ENCODE data around the gene MSL3. TPM values are rescaled to one million over a fixed set of nuclear protein-coding genes. Genes with fewer than 3 reads are reported as not detected.

MSL3 gene, protein sequence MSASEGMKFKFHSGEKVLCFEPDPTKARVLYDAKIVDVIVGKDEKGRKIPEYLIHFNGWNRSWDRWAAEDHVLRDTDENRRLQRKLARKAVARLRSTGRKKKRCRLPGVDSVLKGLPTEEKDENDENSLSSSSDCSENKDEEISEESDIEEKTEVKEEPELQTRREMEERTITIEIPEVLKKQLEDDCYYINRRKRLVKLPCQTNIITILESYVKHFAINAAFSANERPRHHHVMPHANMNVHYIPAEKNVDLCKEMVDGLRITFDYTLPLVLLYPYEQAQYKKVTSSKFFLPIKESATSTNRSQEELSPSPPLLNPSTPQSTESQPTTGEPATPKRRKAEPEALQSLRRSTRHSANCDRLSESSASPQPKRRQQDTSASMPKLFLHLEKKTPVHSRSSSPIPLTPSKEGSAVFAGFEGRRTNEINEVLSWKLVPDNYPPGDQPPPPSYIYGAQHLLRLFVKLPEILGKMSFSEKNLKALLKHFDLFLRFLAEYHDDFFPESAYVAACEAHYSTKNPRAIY
- total RNA-seq (2021) (11.3 to 13.4 TPM (median 12.1 TPM) in 3 replicates), Bru-seq, nascent RNA (percentile 65 among the genes with signal in this experiment)
- long read RNA-seq, experiment 1, full-length matches to known transcripts = 41 of 56 reads
- long read RNA-seq, experiment 1, partial matches to known transcripts = 7 of 56 reads
- long read RNA-seq, experiment 1, other reads (novel, unspliced or antisense) = 8 of 56 reads
- long read RNA-seq, experiment 2, transcript MSL3-201 (13 exons, 2,364 nt) = major isoform, 6 of 16 reads
- long read RNA-seq, experiment 2, partial matches to known transcripts = 2 of 16 reads
- long read RNA-seq, experiment 2, other reads (novel, unspliced or antisense) = 6 of 16 reads
- long read RNA-seq, experiment 3, transcript MSL3-201 (13 exons, 2,364 nt) = major isoform, 10 of 21 reads
- long read RNA-seq, experiment 3, partial matches to known transcripts = 1 of 21 reads
- long read RNA-seq, experiment 3, other reads (novel, unspliced or antisense) = 5 of 21 reads

DNA sequence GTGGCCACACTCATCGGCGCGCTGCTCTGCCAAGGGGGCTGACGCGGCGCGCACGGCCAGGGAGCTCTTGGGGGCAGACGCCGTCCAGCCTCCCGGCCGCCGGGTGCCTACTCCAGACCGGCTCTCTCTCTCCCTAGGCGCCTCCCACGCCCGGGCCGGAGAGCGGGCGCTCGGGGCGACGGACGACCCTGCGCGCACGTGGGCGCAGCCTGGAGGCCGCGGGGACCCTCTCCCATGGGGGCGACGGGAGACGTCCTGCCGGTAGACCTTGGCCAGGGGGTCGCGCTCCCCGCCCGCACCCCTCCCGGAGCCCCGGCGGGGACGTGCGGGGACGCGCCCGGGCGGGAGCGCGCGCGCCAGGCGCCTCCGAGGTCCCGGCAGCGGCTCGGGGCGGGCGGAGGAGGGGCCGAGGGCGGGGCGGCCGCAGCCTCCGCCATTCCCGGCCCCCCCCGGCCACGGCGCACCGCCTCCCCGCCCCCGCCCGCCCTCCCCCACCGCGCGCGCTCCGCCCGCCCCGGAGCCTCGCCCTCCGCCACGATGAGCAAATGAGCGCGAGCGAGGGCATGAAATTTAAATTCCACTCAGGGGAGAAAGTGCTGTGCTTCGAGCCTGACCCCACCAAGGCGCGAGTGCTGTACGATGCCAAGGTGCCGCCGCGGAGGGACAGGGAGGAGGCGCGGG, at the start of gene MSL3:
Gene MSL3 (plus strand): TSS at position 519 of the 681 bp plus-strand sequence. CDS start 27 bp downstream, at position 546.
- H3K27me3 Mint-ChIP-seq (ENCODE audit: low read depth) = peaks cover 24% of the 10 kb centered on the region
- peak within 1 kb of the TSS; percentile 53 for H3K27ac Mint-ChIP-seq
- H3K4me3 Mint-ChIP-seq = peak within 1 kb of the TSS; percentile 94
- CTCF ChIA-PET = interaction anchor here (0.6 to 3.3 kb wide), 8 partner anchors 10 to 226 kb away, joined by 3 to 36 read pairs (median 8); partner anchors contain the start of gene ARHGAP6
- TF ChIP-seq USF1 (CRISPR knock-in tag; IDR thresholded peaks at IDR 0.05) (0 out of 2 replicates have a peak, but pooled peaks have one; percentile 13), MYBL2 (CRISPR knock-in tag; IDR thresholded peaks at IDR 0.05) (no peak), HMGXB4 (CRISPR knock-in tag; IDR thresholded peaks at IDR 0.05) (peak; percentile 22; the same call in 1 of the 2 replicates), FOXP1 (CRISPR knock-in tag; IDR thresholded peaks at IDR 0.05; ENCODE audit: borderline replicate concordance) (peak; percentile 12; the same call in 1 of the 2 replicates)
- H3K9me3 Mint-ChIP-seq = no peaks in the 10 kb centered on the region
- peaks cover 13% of the 10 kb centered on the region for H3K4me1 Mint-ChIP-seq
- H3K36me3 Mint-ChIP-seq = peaks cover 4% of the 10 kb centered on the region
- POLR2A ChIA-PET = interaction anchor here (1.1 kb wide), 1 partner anchor 35 kb away, joined by 3 read pairs; no protein-coding TSS in a partner anchor
- DNase-seq (ENCODE audit: low spot score) = peak; percentile 45
- ATAC-seq = peak; percentile 50

DNA sequence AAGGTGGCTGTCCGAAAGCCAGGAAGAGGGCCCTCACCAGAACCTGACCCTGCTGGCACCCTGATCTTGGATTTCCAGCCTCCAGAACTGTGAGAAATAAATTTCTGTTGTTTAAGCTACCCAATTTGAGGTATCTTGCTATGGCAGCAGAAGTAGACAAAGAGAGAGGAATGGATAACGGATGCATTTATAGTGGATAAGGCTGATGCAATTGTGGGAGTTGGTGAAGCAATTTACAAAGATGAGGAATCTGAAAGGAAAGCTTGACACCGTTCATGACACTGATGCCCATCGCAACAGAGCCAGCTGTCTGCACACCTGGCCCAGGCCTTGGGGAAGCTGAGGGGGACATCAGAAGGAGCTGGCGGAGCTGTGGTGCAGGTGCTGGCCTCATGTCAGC, 35.7 kb upstream of the MSL3 start:
- Mint-ChIP-seq H3K27me3 (ENCODE audit: low read depth) (no peaks in the 10 kb centered on the region; the same call in none of the 2 replicates), H3K4me1 (no peaks in the 10 kb centered on the region), H3K27ac (no peak overlapping the region), H3K4me3 (no peak overlapping the region), H3K9me3 (no peaks in the 10 kb centered on the region), H3K36me3 (no peaks in the 10 kb centered on the region)
- POLR2A ChIA-PET = interaction anchor here (0.9 kb wide), 1 partner anchor 35 kb away, joined by 3 read pairs; no protein-coding TSS in a partner anchor
- CTCF ChIA-PET = no interaction called here
- DNase-seq (ENCODE audit: low spot score) (no peak), ATAC-seq (no peak)
- TF ChIP-seq ZNF396 (CRISPR knock-in tag; IDR thresholded peaks at IDR 0.05; ENCODE audit: borderline replicate concordance) = no peak
- no peak for TF ChIP-seq CDX4 (CRISPR knock-in tag; IDR thresholded peaks at IDR 0.05; ENCODE audit: borderline replicate concordance)
- no peak for TF ChIP-seq ZNF423 (CRISPR knock-in tag; IDR thresholded peaks at IDR 0.05)
- TF ChIP-seq NR2C2 (CRISPR knock-in tag; IDR thresholded peaks at IDR 0.05) = no peak
- no peak for TF ChIP-seq HMGXB4 (CRISPR knock-in tag; IDR thresholded peaks at IDR 0.05)
- no peak for TF ChIP-seq NFE2L1 (CRISPR knock-in tag; IDR thresholded peaks at IDR 0.05)
- TF ChIP-seq, protein P1, sequence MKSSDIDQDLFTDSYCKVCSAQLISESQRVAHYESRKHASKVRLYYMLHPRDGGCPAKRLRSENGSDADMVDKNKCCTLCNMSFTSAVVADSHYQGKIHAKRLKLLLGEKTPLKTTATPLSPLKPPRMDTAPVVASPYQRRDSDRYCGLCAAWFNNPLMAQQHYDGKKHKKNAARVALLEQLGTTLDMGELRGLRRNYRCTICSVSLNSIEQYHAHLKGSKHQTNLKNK (CRISPR knock-in tag; IDR thresholded peaks at IDR 0.05) = no peak
- TF ChIP-seq MYBL2 (CRISPR knock-in tag; IDR thresholded peaks at IDR 0.05) = no peak
- TF ChIP-seq FOXK1 (CRISPR knock-in tag; IDR thresholded peaks at IDR 0.05) = no peak
- TF ChIP-seq SOX15 (CRISPR knock-in tag; IDR thresholded peaks at IDR 0.05) = no peak
- TF ChIP-seq CREB1 (CRISPR knock-in tag; IDR thresholded peaks at IDR 0.05) = no peak
- TF ChIP-seq, protein P2, sequence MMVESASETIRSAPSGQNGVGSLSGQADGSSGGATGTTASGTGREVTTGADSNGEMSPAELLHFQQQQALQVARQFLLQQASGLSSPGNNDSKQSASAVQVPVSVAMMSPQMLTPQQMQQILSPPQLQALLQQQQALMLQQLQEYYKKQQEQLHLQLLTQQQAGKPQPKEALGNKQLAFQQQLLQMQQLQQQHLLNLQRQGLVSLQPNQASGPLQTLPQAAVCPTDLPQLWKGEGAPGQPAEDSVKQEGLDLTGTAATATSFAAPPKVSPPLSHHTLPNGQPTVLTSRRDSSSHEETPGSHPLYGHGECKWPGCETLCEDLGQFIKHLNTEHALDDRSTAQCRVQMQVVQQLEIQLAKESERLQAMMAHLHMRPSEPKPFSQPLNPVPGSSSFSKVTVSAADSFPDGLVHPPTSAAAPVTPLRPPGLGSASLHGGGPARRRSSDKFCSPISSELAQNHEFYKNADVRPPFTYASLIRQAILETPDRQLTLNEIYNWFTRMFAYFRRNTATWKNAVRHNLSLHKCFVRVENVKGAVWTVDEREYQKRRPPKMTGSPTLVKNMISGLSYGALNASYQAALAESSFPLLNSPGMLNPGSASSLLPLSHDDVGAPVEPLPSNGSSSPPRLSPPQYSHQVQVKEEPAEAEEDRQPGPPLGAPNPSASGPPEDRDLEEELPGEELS (CRISPR knock-in tag; IDR thresholded peaks at IDR 0.05) = no peak
- TF ChIP-seq, protein P3, sequence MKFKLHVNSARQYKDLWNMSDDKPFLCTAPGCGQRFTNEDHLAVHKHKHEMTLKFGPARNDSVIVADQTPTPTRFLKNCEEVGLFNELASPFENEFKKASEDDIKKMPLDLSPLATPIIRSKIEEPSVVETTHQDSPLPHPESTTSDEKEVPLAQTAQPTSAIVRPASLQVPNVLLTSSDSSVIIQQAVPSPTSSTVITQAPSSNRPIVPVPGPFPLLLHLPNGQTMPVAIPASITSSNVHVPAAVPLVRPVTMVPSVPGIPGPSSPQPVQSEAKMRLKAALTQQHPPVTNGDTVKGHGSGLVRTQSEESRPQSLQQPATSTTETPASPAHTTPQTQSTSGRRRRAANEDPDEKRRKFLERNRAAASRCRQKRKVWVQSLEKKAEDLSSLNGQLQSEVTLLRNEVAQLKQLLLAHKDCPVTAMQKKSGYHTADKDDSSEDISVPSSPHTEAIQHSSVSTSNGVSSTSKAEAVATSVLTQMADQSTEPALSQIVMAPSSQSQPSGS (CRISPR knock-in tag; IDR thresholded peaks at IDR 0.05; ENCODE audit: borderline replicate concordance, low read depth) = no peak
